Measurements from ENCODE around the gene RUSC2. TPM values are rescaled to one million over a fixed set of nuclear protein-coding genes. Genes with fewer than 3 reads are reported as not detected.

Gene RUSC2
- total and polyA plus RNA-seq, 7 donors: 34.4 to 101 (median 53.9) TPM

GRCh38 chr9:35537913-35538312, 48.0 kb downstream of the RUSC2 start:
- Histone ChIP-seq H3K9me3 (no peaks in the 10 kb centered on the region), H3K36me3 (ENCODE audit: insufficient read depth in 1 of 2, low read depth in 1 of 2) (peaks cover 0 to under 1% of the 10 kb centered on the region in 2 donors), H3K4me1 (peaks cover 59% of the 10 kb centered on the region), H3K27ac (peak overlapping the region; percentile 77), H3K27me3 (ENCODE audit: insufficient read depth in 3 of 3, low read length in 2 of 3) (no peaks in the 10 kb centered on the region), H3K4me3 (peak overlapping the region; percentile 48)
- WGBS, 3 donors: 35 to 50% (median 44%) methylated on average over 3 of the region's 3 CpGs
- intact Hi-C loops (cut with DNase I): no loop called here
- ATAC-seq: peak; percentile 14 to 44 (median 25)
- no peak for TF ChIP-seq CTCF (IDR thresholded peaks at IDR 0.05)
- DNase-seq: no peak

GRCh38 chr9:35538361-35539234, 48.7 kb downstream of the RUSC2 start:
- no peaks in the 10 kb centered on the region for H3K27me3 ChIP-seq (ENCODE audit: insufficient read depth in 3 of 3, low read length in 2 of 3)
- peaks cover 0 to 2% of the 10 kb centered on the region in 2 donors for H3K36me3 ChIP-seq (ENCODE audit: insufficient read depth in 1 of 2, low read depth in 1 of 2)
- peak overlapping the region; percentile 77 for H3K27ac ChIP-seq
- H3K9me3 ChIP-seq: no peaks in the 10 kb centered on the region
- no peak for TF ChIP-seq CTCF (IDR thresholded peaks at IDR 0.05)
- H3K4me1 ChIP-seq: peaks cover 61% of the 10 kb centered on the region
- DNase-seq: peak; percentile 74 to 85
- H3K4me3 ChIP-seq: peak overlapping the region; percentile 48
- peak; percentile 54 to 63 (median 60) for ATAC-seq
- intact Hi-C loops (cut with DNase I): no loop called here
- WGBS, 3 donors: 17 to 29% (median 28%) methylated on average over 18 of the region's 18 CpGs

Other genes starting within 250 kb of the RUSC2 start
- 10 to 100 TPM; 44.4 to 81.0 (median 56.8) TPM for gene TESK1, start 115.2 kb downstream of the RUSC2 start, total RNA-seq
- gene TESK1, start 115.2 kb downstream of the RUSC2 start, polyA plus RNA-seq: 10 to 100 TPM; 59.4 to 73.6 (median 70.7) TPM
- gene CD72, start 128.3 kb downstream of the RUSC2 start, total RNA-seq: under 1 TPM; 0.57 to 0.71 (median 0.64) TPM
- 1 to 10 TPM in 1 of 3 donors, under 1 TPM in 2; 0.46 to 1.2 (median 0.68) TPM for gene CD72, start 128.3 kb downstream of the RUSC2 start, polyA plus RNA-seq
- under 1 TPM; 0.23 to 0.34 (median 0.28) TPM for gene SIT1, start 160.8 kb downstream of the RUSC2 start, total RNA-seq
- under 1 TPM in 2 of 3 donors, not detected in 1; 0.08 to 0.10 TPM for gene SIT1, start 160.8 kb downstream of the RUSC2 start, polyA plus RNA-seq
- gene RMRP, start 167.9 kb downstream of the RUSC2 start, total RNA-seq: over 10,000 TPM in 1 of 4 donors, 1,000 to 10,000 TPM in 3; 3,787 to 10,280 (median 6,744) TPM
- 10 to 100 TPM in 1 of 3 donors, not detected in 2; 26.8 TPM for gene RMRP, start 167.9 kb downstream of the RUSC2 start, polyA plus RNA-seq
- gene CCDC107, start 168.2 kb downstream of the RUSC2 start, total RNA-seq: 10 to 100 TPM; 15.4 to 39.4 (median 27.5) TPM
- gene CCDC107, start 168.2 kb downstream of the RUSC2 start, polyA plus RNA-seq: 10 to 100 TPM; 21.5 to 49.4 (median 36.3) TPM
- under 1 TPM in 3 of 4 donors, not detected in 1; 0.07 to 0.21 (median 0.10) TPM for gene ARHGEF39, start 175.1 kb downstream of the RUSC2 start, total RNA-seq
- under 1 TPM; 0.20 to 0.79 (median 0.29) TPM for gene ARHGEF39, start 175.1 kb downstream of the RUSC2 start, polyA plus RNA-seq
- not detected for gene CA9, start 183.8 kb downstream of the RUSC2 start, total RNA-seq
- under 1 TPM; 0.03 to 0.49 (median 0.05) TPM for gene CA9, start 183.8 kb downstream of the RUSC2 start, polyA plus RNA-seq
- gene TPM2, start 199.8 kb downstream of the RUSC2 start, total RNA-seq: over 10,000 TPM in 1 of 4 donors, 1,000 to 10,000 TPM in 3; 6,047 to 11,456 (median 7,939) TPM
- over 10,000 TPM in 2 of 3 donors, 1,000 to 10,000 TPM in 1; 6,654 to 16,334 (median 13,470) TPM for gene TPM2, start 199.8 kb downstream of the RUSC2 start, polyA plus RNA-seq
- 100 to 1,000 TPM; 146 to 212 (median 152) TPM for gene TLN1, start 242.1 kb downstream of the RUSC2 start, total RNA-seq
- 100 to 1,000 TPM in 1 of 3 donors, 10 to 100 TPM in 2; 88.2 to 320 (median 96.5) TPM for gene TLN1, start 242.1 kb downstream of the RUSC2 start, polyA plus RNA-seq
- 10 to 100 TPM; 16.1 to 22.4 (median 20.5) TPM for gene CREB3, start 242.6 kb downstream of the RUSC2 start, total RNA-seq
- gene CREB3, start 242.6 kb downstream of the RUSC2 start, polyA plus RNA-seq: 10 to 100 TPM; 20.9 to 55.1 (median 27.8) TPM